Neural cell (in vitro differentiated cells): ENCODE results near the gene POLRMT.

ENCODE experiments used
- EP300 ChIP-seq: fragments of 450-650 bp; conservative IDR thresholded peaks from 2 replicates; pipeline ENCODE4 v1.6.1; 2014; ENCODE audit warnings: antibody characterized with exemption, mild to moderate bottlenecking, moderate library complexity; ENCODE audit not compliant: poor library complexity, severe bottlenecking
- EZH2 ChIP-seq: fragments of 200-600, 300-800 bp; shearing (Covaris generic), sonication (generic); IDR thresholded peaks from 2 replicates; pipeline ENCODE4 v1.6.1; 2014; ENCODE audit warnings: antibody characterized with exemption, low read length, borderline replicate concordance, mild to moderate bottlenecking; ENCODE audit not compliant: insufficient read depth, poor library complexity, severe bottlenecking
- POLR2AphosphoS5 ChIP-seq: IDR thresholded peaks from 2 replicates; pipeline ENCODE4 v1.6.1; 2012
- RAD21 ChIP-seq: fragments of 450-650 bp; conservative IDR thresholded peaks from 2 replicates; pipeline ENCODE4 v1.6.1; 2014; ENCODE audit warnings: antibody characterized with exemption, mild to moderate bottlenecking, moderate library complexity
- SMC3 ChIP-seq: fragments of 450-650 bp; conservative IDR thresholded peaks from 2 replicates; pipeline ENCODE4 v1.6.1; 2014; ENCODE audit warnings: antibody characterized with exemption, mild to moderate bottlenecking, moderate library complexity; ENCODE audit not compliant: poor library complexity
- TAF1 ChIP-seq: IDR thresholded peaks from 2 replicates; pipeline ENCODE4 v1.6.1; 2012; ENCODE audit warnings: low read depth
- TF ChIP-seq, protein P1 (sequence below): fragments of 450-650 bp; IDR thresholded peaks from 2 replicates; pipeline ENCODE4 v1.5.1; 2014; ENCODE audit warnings: antibody characterized with exemption, mild to moderate bottlenecking, moderate library complexity; ENCODE audit not compliant: poor library complexity, severe bottlenecking
- TF ChIP-seq, protein P2 (sequence below): IDR thresholded peaks from 2 replicates; pipeline ENCODE4 v1.6.1; 2012; ENCODE audit warnings: borderline replicate concordance

DNA sequence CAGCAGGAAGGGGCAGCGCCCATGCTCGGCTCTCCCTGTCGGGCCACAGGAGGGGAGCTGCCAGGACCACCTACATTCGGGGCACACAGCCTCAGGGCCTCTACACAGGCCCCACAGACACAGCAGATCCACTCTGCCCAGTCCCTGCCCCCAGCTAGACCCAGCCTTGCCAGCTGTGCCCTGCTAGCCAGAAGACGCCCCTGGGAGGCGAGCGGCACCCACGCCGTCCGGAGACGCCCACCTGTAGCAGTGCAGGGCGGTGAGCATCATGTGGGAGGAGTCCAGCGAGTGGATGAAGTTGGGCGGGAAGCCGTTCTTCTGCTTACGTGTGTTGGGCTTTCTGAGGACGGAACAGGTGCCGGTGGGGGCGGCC, 15.1 kb downstream of the POLRMT start:
- TF ChIP-seq, protein P1, sequence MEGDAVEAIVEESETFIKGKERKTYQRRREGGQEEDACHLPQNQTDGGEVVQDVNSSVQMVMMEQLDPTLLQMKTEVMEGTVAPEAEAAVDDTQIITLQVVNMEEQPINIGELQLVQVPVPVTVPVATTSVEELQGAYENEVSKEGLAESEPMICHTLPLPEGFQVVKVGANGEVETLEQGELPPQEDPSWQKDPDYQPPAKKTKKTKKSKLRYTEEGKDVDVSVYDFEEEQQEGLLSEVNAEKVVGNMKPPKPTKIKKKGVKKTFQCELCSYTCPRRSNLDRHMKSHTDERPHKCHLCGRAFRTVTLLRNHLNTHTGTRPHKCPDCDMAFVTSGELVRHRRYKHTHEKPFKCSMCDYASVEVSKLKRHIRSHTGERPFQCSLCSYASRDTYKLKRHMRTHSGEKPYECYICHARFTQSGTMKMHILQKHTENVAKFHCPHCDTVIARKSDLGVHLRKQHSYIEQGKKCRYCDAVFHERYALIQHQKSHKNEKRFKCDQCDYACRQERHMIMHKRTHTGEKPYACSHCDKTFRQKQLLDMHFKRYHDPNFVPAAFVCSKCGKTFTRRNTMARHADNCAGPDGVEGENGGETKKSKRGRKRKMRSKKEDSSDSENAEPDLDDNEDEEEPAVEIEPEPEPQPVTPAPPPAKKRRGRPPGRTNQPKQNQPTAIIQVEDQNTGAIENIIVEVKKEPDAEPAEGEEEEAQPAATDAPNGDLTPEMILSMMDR: no peak
- TF ChIP-seq EZH2 (no peak), POLR2AphosphoS5 (no peak), EP300 (no peak), TAF1 (no peak), SMC3 (no peak), RAD21 (no peak)
- TF ChIP-seq, protein P2, sequence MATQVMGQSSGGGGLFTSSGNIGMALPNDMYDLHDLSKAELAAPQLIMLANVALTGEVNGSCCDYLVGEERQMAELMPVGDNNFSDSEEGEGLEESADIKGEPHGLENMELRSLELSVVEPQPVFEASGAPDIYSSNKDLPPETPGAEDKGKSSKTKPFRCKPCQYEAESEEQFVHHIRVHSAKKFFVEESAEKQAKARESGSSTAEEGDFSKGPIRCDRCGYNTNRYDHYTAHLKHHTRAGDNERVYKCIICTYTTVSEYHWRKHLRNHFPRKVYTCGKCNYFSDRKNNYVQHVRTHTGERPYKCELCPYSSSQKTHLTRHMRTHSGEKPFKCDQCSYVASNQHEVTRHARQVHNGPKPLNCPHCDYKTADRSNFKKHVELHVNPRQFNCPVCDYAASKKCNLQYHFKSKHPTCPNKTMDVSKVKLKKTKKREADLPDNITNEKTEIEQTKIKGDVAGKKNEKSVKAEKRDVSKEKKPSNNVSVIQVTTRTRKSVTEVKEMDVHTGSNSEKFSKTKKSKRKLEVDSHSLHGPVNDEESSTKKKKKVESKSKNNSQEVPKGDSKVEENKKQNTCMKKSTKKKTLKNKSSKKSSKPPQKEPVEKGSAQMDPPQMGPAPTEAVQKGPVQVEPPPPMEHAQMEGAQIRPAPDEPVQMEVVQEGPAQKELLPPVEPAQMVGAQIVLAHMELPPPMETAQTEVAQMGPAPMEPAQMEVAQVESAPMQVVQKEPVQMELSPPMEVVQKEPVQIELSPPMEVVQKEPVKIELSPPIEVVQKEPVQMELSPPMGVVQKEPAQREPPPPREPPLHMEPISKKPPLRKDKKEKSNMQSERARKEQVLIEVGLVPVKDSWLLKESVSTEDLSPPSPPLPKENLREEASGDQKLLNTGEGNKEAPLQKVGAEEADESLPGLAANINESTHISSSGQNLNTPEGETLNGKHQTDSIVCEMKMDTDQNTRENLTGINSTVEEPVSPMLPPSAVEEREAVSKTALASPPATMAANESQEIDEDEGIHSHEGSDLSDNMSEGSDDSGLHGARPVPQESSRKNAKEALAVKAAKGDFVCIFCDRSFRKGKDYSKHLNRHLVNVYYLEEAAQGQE: no peak
